Sigmoid colon (tissue), 4 donors: ENCODE measurements around the gene ZNF207.

ENCODE experiments used
- CTCF ChIP-seq, 4 experiments: fragments of 450-650 bp in 3 of 4; fragments of 200-600 bp in 1 of 4; IDR thresholded peaks; one replicate each; pipeline ENCODE4 v1.5.1; 2016 to 2019; ENCODE audit warnings: antibody characterized with exemption in 4 of 4, mild to moderate bottlenecking in 3 of 4, moderate library complexity in 2 of 4
- EP300 ChIP-seq, 4 donors: sonication (generic); formaldehyde crosslinking; IDR thresholded peaks; one replicate each; pipeline ENCODE4 v1.6.1; 2017; ENCODE audit warnings: antibody characterized with exemption in 4 of 4

GRCh38 chr17:32341141-32341856 is 8.7 kb upstream of the ZNF207 start:
- TF ChIP-seq EP300 (IDR thresholded peaks at IDR 0.05): no peak
- TF ChIP-seq CTCF (IDR thresholded peaks at IDR 0.05): no peak
